ENCODE measurements around the gene RAB3GAP1.
"Not testable (repeated sequence)": the region's sequence is repeated elsewhere in the genome, so short reads cannot be mapped to it uniquely, and the experiment has no call there.

Gene RAB3GAP1

GRCh38 chr2:135052042-135052876 is at the start of gene RAB3GAP1:
RAB3GAP1 (plus strand) TSS chr2:135052292; CDS start chr2:135052308, 16 bp downstream.
- peak; percentile 92 for DNase-seq (ENCODE audit: low spot score)

DNA sequence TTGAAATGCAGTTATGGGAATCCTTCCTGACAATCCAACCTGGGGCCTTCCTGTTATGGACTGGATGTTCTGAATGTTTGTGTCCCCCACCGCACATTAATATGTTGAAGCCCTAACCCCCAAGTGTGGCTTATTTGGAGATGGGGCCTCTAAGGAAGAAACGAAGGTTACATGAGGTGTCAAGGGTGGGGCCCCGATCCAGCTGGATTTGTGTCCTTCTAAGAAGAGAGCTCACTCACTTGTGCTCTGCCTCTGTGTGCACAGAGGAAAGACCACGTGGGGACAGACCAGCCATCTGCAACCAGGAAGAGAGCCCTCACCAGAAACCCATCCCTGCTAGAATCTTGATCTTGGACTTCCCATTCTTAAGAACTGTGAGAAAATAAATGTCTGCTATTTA is 49.3 kb upstream of the RAB3GAP1 start:
- no peak for DNase-seq (ENCODE audit: low spot score)

DNA sequence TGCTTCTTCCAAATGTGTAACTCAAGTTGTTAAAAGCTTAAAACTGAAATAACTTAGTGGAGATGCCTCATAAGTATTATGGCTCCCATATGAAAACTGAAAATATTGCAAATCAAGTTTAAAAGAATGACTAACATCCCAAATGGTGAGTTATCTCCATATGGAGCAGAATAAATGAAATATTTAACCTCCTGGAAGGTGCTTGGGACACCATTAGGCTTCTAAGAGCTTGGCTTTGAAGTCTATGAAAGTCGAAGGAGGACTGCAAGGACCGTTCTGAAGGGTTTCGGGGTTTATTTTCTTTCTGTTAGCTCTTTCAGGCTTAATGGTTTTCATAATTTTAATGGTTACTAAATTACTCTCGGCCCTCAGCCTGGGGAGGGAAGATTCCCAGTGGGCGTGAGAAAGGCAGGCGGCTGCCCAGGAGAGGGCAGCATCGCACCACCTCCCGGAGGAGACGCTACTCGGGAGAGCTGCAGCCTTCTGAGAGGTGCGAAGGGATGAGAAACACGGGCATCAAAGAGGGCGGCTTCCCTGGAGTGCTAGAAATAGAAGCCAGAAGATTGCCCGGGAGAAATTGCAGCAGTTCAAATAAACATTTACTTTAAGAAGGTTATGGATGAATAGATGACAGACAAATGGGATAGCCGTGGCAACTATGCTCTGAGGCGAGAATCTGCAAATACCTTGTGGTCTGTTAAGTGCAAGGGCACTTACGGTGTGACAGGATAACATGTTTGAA is 47.9 kb upstream of the RAB3GAP1 start:
- peak; percentile 57 for DNase-seq (ENCODE audit: low spot score)

DNA sequence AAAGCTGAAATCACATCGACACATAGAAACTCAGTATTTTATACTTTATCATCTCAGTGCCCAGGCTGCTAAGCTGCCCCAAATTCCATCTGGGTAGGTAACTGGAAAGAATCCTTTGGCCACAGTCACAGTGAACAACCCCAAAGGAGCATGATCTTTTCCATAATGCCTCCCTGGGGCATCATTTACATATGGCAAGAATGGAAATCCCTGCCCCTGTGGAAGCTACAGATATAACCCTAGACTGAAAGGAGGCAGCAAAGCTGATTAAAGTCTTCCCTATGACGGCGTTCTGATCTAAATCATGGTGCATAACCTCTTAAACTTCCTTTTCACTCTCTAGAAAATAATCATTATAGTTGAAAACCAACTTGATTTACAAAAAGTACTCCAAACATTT is 46.3 kb upstream of the RAB3GAP1 start:
- DNase-seq (ENCODE audit: low spot score) = no peak

- DNase-seq (ENCODE audit: low spot score) = no peak
Observed at GRCh38 chr2:135009339-135009738, 42.8 kb upstream of the RAB3GAP1 start.

DNA sequence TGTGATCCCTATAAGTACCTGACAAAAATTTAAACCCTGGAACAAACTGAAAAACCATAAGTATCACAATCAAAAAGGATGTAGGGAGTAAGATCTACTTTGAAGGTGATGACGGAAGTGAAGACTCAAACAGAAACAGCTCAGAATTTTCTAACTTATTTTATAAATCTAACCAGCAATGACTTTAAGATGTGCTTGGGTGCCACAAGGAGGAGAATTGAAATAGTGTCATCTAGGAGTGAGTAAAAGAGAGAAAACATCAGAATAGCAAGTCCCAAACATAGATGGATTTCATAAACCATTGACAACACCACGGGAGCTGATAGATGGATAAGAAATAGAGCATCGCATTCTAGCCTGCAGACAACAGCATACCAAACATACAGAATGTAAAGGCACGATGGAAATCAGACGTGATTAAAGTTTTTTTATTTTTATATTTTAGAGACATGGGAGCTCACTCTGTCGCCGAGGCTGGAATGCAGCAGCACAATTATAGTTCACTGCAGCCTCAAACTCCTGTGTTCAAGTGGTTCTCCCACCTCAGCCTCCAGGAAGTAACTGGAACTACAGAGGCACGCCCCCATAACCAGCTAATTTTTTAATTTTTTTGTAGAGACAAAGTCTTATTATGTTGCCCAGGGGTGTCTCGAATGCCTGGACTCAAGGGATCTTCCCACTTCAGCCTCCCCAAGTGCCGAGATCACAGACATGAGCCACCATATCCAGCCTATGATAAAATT is 41.7 kb upstream of the RAB3GAP1 start:
- DNase-seq (ENCODE audit: low spot score) = no peak

DNA sequence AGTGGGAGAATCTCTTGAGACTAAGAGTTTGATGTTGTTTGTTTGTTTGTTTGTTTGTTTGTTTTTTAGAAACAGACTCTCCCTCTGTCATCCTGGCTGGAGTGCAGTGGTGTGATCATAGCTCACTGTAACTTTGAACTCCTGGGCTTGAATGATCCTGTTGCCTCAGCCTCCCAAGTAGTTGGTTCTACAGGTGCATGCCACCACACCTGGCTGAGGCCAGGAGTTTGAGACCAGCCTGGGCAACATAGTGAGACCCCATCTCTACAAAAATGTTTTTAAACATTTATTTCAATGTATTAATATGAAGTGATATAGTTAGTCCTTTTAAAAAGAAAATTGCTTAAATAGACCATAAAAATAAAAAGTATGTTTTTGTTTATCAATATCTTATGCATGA is 40.5 kb upstream of the RAB3GAP1 start:
- DNase-seq (ENCODE audit: low spot score) = no peak

DNA sequence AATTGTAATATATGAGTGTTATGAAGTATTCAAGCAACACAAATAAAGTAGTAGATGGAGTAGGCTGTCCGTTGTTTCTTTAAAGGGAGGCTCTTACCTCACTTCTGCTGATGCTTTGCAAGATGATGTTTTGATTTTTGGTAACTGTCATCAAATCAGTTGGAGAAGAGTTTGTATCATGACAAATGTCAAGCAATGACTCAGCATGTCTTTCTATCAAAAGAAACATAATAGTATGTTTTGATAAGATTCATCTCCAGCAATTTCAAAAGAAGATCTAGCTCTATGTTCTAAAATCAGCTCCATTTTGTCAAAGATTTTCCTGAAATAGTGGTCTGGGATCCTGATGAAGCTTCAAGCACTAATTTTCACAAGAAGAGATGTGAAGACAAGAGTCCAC is 30.5 kb upstream of the RAB3GAP1 start:
- DNase-seq (ENCODE audit: low spot score) = no peak

DNA sequence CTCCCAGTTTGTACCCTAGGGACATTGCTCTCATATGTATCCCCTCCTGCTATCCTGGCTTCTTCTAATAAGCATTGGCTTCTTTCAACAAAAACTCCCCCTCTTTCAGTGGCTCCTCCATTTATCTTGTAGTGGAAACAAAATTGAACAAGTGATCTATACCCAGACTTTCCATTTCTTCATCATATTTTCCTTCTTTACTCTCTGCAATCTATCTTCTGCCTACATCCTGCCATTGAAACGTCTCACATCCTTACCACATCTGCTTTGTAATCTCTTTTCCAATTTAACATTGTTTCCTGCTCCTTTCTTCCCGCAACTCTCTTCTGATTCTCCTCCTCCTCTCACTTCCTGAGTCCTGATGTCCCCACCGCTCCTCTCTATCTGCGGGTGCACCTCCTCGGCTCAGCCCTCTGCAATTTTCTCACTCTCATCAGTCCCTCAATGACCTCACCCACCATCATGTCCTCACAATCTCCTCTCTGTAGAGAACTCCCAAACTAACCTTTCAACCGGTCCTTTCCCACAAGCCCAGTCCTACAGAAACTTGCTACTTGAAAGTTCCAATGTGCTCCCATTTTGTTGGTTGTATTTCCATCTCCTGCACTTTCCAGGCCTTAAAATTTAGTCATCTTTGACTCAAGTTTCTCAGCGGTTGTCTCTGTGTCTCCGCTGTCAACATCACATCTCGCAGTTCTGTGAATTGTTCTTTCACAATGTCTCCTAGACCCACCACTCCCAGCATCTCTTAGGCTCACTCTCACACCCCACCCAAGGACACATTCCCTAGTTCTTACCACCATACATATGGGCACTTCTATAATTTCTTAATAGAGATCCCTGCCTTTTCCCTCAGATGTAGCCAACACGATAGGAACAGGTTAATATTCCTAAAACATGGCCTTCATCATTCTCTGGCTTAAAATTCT is 28.9 kb upstream of the RAB3GAP1 start:
- no peak for DNase-seq (ENCODE audit: low spot score)

DNA sequence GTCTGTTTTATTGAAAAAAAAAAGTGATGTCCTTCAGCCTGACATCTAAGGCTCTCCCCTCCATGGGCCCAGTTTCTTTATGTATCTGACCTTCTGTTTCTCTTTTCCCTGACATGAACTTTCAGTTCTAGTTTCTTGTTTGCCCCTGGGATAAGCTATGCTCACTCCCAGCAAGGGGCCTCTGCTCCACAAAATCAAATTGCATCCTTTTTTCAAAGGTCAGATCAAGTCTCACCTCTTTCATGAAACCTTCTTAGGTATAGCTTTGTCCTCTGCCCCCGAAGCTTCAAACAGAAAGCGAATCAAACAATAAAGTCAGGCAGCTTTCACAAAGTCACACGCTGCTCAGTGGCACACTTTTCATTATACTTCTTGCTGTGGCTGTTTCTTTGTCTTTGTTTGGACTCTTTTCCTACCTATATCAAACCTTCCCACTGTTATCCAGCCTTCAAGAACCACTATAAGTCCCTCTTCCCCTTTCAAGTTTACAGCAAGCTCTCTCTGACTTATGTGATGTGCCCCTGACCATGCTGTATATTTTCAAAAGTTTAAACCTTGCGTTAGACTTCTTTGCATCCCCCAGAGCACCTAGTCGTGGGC is 28.1 kb upstream of the RAB3GAP1 start:
- no peak for DNase-seq (ENCODE audit: low spot score)

DNA sequence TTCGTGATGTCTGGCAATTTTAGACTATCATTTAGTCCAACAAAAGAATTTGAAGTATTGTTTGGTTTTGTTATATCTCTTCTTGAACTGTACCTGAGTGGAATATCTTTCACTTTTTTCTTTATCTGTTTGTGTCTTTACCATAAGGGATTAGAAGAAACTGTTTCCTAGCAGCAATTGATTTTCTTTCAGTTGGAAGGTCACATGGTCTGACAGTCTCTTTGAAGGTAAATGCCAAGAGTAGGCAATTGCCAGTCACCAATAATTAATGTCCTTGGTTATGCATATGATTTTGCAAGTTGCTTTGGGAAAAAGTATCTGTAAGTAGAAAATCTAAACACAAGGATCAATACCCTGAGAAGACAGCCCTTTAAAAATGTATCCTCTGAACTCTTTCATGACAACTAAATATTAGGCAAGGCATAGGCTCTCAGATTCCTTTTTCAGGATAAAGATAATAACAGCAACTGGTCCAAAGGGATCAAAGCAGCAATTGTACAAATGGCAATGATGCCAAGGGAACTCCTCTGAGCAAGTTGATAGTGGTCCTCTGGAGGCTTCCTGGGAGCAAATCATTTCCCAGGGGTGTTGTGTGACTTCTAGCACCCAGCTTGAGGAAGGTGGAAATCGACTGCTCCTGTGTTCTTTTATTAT is 22.5 kb upstream of the RAB3GAP1 start:
- DNase-seq (ENCODE audit: low spot score) = no peak

GRCh38 chr2:135030826-135031225 is 21.3 kb upstream of the RAB3GAP1 start:
- no peak for DNase-seq (ENCODE audit: low spot score)

DNA sequence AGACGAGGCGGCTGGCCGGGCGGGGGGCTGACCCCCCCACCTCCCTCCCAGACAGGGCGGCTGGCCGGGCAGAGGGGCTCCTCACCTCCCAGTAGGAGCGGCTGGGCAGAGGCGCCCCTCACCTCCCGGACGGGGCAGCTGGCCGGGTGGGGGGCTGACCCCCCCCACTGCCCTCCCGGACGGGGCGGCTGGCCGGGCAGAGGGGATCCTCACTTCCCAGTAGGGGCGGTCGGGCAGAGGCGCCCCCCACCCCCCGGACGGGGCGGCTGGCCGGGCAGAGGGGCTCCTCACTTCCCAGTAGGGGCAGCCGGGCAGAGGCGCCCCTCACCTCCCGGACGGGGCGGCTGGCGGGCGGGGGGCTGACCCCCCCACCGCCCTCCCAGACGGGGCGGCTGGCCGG is 18.9 kb upstream of the RAB3GAP1 start:
- not testable (repeated sequence) for DNase-seq (ENCODE audit: low spot score)

DNA sequence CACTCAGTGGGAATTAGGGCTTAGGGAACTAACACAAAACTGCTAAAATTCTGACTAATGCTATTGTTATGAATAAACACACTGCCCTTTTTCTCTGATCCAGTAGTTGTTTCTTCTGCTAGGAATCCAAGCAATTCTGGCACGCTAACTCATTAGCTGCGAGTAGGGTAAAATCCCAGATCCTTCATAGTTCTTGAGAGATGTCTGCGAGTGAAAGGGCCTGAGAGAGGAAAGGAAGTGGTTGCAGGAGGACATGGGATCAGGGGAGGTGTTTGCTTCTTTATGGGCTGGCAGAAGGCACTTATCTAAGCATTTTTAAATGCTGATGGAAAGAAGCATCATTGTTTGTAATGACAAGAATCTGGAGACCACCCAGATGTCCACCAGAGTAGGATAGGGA is 14.3 kb upstream of the RAB3GAP1 start:
- DNase-seq (ENCODE audit: low spot score) = no peak

- peak; percentile 4 for DNase-seq (ENCODE audit: low spot score)
Observed at GRCh38 chr2:135043345-135043744, 8.7 kb upstream of the RAB3GAP1 start.

GRCh38 chr2:135047300-135047699 is 4.8 kb upstream of the RAB3GAP1 start, which contains the start of gene MAP3K19:
MAP3K19 (minus strand) TSS chr2:135047447; CDS start chr2:135024647, 22,800 bp downstream.
- DNase-seq (ENCODE audit: low spot score) = no peak

DNA sequence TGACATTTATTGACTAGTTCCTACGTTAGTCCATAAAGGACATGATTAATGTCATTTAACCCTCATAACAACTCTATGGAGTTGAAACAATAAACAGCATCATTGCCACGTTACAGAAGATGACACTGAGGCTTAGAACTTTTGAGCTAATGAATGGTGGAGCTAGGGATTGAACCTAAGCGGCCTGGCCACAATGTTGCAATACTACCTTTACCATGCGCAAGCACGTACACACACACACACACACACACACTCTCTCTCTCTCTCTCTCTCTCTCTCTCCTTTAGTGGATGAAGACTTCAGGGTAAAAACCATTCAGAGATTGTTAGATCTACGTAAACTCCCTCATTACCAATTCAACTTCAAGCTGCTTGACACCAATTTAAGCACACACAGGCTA is 4.0 kb upstream of the RAB3GAP1 start:
- no peak for DNase-seq (ENCODE audit: low spot score)

DNA sequence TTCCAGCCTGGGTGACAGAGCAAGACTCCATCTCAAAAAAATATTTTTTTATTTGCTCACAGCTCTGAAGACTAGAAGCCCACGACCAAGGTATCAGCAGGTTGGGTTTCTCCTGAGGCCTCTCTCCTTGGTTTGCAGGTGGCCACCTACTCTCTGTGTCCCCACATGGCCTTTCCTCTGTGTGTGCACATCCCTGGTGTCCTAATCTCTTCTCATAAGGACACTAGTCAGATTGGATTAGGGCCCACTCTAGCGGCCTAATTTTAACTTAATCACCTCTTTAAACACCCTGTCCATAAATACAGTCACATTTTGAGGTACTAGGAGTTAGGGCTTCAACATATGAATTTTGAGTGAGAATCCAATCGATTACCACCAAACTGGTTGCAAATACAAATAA is 2.0 kb upstream of the RAB3GAP1 start:
- no peak for DNase-seq (ENCODE audit: low spot score)

DNA sequence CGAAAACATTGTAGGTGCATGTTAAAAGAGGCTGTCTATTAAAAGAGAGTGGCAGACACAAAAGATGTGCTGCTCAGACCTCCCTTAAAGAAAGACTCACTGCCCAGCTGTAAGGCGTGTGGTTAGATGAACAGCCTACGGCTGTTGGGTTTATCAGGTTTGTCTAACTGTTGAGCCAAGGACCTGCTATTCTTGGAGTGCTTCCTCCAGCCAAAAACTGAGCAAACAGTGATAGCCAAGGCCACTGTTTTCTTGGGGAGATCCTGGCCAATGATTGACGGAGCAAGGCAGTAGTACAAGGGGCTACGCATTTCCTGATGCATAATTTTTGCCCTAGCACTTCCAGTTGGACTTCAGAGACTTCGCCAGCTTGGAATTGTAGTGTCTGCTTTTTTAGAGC is 1.4 kb upstream of the RAB3GAP1 start:
- no peak for DNase-seq (ENCODE audit: low spot score)

- DNase-seq (ENCODE audit: low spot score) = peak; percentile 31
Observed at GRCh38 chr2:135052997-135053474, 944 bp downstream of the RAB3GAP1 start.

Measured in CD4-positive, alpha-beta T cell treated with Interleukin-6 at 100 ng/mL for 8 hours (primary cell).